GM19324 (cell line): ENCODE results near the gene NR2F2.

Experiments
- ATAC-seq: cut with Tn5 transposase; IDR thresholded peaks from one replicate; pipeline ENCODE4 v1.9.1; 2021; ENCODE audit warnings: mild to moderate bottlenecking, moderate library complexity; ENCODE audit not compliant: unreplicated experiment, low FRiP score

Gene NR2F2

GRCh38 chr15:96341513-96342405, 11.3 kb downstream of the NR2F2 start:
- no peak for ATAC-seq

- ATAC-seq: no peak
Measured at GRCh38 chr15:96342406-96343112, 12.1 kb downstream of the NR2F2 start.

GRCh38 chr15:96343113-96344059, 12.9 kb downstream of the NR2F2 start:
- no peak for ATAC-seq

GRCh38 chr15:96344060-96344705, 13.7 kb downstream of the NR2F2 start:
- ATAC-seq: no peak

DNA sequence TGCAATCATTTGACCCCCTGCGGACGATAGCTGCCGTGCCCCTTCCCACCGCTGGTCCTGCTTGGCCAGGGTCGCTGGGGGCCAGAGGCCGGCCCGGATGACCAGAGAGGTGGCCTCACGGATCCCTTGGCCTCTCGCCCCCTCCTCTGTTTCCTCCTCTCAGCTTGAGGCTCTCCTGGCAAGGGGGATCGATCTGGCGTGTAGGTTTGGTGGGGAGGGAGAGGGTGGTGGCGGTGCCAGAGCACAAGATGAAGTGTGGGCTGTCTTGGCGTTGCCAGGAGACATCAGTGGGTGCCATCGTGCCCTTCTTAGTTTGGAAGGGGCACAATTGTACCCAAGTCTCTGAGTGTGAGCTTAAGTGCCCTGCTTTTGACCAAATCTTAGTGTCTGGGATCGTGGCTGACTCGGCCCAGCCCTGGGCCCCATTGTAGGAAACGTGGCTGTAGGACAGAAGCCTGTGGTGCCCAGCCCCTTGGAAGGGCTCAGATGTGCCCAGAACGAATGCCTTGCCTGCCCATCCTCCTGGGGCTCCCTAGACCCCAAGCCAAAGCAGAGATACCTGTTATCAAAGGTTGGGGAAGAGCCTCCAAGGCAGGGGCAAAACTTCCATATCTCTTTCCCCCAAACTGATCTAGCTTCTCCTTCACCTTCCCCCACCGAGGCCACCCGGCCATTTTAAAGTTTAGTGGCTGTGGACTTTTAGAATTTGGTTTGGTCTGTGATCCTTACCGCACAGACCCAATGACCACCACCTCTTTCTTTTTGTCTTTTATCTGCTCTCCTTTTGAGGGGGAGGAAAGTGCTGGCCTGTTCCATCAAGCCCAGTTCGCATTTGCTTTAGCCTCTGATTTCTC, 14.4 kb downstream of the NR2F2 start:
- ATAC-seq: no peak

GRCh38 chr15:96345560-96346399, 15.3 kb downstream of the NR2F2 start:
- ATAC-seq: no peak

DNA sequence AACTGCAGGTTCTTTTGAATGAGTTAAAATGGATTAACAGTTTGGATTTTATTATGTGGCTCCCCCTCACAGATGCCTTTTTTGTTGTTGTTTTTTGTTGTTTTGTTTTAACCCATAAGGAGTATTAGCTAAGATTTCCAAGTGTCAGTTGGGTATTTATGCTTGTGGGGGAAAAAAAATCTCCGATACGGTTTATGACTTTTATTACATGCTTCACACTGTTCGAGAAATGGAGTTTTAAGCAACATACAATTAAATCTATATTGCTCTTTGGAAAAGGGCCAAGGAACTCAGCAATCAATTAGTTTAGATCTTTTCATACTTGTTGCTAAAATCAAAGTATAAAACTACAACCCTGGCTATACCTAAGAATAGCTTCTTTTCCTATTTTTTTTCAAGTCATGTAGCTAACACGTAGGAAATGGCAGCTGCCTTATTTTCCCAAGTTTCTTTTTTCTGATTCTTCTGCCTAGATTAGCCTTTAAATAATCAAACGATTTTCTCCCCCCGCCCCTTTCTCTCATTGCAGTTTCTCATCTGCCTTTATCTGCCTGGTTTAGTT, 16.0 kb downstream of the NR2F2 start:
- ATAC-seq: no peak

GRCh38 chr15:96347181-96348111, 16.9 kb downstream of the NR2F2 start:
- ATAC-seq: no peak

DNA sequence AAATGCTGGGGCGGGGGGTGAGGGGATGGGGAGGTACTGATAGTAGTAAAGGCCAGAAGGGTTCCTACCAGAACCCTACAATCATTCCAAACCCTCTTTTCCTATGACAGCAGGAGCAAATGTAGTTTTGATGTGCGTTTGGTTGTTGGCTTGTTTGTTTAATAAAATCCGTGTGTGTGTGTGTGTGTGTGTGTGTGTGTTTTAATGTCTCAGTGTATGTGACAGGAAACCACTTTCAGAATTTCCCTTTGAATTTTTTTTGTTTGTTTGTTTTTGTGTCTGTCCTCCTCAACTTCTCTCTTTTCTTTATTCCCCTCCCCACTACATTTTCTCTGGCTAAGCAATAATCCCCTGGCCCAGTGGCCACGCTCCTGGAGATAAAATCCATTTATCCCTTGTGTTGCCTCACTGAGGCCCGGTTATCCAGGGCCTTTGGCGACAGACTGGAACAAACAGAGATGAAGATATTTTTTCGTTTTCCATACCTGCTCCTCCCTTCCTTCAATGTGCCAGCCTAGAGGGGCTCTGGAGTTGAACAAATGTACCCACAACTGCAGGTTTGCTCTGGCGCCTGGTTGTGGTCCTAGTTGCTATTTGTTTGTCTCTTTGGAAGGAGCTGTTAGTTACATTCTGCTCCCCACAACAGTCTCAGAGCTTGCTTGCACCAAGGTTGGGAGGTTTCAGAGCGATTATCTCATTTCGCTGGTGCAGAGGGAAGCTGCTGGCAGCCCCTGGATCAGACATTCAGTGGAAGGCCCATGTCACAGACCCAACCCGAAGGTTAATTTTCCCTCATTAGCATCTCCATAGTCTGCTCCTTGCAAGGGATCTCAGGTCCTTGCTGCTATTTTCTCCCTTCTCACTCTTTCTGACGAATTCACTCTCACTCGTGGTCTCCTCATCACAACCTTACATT, 17.9 kb downstream of the NR2F2 start:
- no peak for ATAC-seq

GRCh38 chr15:96349034-96349856, 18.7 kb downstream of the NR2F2 start:
- no peak for ATAC-seq

- ATAC-seq: no peak
Measured at GRCh38 chr15:96349857-96350720, 19.6 kb downstream of the NR2F2 start.

DNA sequence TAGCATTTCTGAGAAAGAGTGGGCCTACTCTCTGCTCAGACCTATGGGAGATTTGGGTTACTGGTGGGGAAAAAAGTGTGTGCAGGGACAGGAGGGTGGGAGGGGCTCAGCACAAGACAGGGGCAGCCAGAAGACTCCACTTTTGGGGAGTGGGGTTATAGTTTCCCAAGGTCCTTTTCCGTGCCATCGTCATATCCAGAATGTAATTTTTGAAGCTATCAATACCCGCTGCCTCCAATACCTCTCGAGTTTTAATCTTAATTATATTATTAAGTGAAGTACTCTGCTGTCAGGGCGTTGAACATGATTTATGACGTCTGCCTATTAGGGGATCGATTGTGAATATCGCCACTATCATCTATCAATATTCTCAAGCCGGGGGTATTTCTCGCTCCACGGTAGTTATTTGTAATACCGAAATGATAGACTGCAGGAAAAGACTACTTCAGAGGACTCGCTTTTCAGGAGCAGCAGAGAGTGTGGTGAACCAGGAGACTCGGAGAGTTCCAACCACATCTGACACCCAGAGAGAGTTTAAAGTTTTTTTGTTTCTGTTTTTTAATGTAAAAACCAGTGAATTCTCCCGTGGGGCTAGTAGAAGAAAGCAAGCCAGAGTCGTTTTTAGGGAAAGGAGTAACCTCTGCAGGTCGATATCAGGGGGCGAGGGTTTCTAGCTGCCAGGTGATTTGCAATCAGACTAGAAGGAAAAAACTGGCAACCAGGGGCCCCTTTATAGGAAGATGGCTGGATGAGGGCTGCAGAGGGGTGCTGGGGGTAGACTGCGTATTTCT, 20.6 kb downstream of the NR2F2 start:
- ATAC-seq: no peak
